Sigmoid colon (tissue), 4 donors: Measurements from ENCODE around the gene LIN52.

Experiments used
- CTCF ChIP-seq, 4 experiments: fragments of 450-650 bp in 3 of 4; fragments of 200-600 bp in 1 of 4; IDR thresholded peaks; one replicate each; pipeline ENCODE4 v1.5.1; 2016 to 2019; ENCODE audit warnings: antibody characterized with exemption in 4 of 4, mild to moderate bottlenecking in 3 of 4, moderate library complexity in 2 of 4
- POLR2AphosphoS5 ChIP-seq, 4 donors: sonication (generic); formaldehyde crosslinking; IDR thresholded peaks; one replicate each; pipeline ENCODE4 v1.6.1; 2017; ENCODE audit warnings: antibody characterized with exemption in 4 of 4

GRCh38 chr14:74064883-74065282, 19.9 kb upstream of the LIN52 start:
- TF ChIP-seq CTCF (IDR thresholded peaks at IDR 0.05): no peak
- TF ChIP-seq POLR2AphosphoS5 (IDR thresholded peaks at IDR 0.05): no peak
